Activated T-cell treated with anti-CD3 and anti-CD28 coated beads for 24 hours (primary cell): ENCODE results near the gene RETREG1.

ENCODE experiments used
- DNase-seq: peaks from one replicate; pipeline ENCODE4 v3.0.0-alpha.2; 2020; ENCODE audit warnings: low read depth

RETREG1 gene

GRCh38 chr5:16524286-16524685, 92.5 kb downstream of the RETREG1 start:
- no peak for DNase-seq

DNA sequence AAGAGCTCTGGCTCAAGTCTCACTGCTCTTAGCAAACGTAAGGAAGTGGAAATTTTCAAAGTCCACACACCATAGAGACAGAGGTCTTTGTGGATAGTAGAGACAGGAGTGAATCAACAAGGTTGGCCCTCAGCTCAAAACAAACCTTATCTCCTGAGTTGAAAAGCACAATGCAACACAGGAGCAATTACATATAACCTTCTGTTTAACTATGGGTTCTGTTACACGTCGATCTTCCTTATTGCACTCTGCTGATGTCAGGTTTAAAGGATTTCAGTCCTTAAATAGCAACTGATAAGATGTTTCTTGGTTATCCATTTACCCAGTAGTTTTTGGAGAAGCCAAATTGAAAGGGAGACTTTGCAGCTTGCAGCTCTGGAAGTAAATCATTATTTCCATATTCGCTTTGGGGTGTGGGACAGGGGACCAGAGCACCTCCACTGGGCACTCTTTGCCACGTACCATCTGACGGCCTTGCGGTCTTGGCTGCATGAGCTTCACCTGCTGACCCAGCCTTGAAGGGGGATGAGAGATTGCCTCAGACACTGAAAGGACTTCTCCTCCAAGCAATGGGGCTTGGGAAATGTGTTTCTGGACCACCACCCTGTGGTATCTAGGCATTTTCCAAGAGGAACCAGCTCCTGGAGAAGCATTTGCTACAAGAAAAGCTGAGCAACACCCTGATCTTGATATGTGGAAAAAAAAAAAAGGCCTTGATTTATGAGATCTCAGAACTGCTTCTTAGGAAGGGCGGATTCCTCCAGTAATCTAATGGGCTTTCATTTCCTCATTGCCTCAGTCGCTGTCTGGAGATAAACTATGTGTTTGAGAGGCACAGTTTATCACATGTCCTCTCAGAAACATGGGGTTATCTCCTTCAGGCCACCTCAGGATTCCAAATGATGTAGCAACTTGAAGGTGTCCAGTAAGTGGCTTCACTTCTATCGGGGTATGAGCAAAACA, 95.0 kb downstream of the RETREG1 start:
- no peak for DNase-seq

GRCh38 chr5:16520841-16521240, 96.0 kb downstream of the RETREG1 start:
- DNase-seq = no peak

GRCh38 chr5:16519435-16519834, 97.4 kb downstream of the RETREG1 start:
- no peak for DNase-seq

DNA sequence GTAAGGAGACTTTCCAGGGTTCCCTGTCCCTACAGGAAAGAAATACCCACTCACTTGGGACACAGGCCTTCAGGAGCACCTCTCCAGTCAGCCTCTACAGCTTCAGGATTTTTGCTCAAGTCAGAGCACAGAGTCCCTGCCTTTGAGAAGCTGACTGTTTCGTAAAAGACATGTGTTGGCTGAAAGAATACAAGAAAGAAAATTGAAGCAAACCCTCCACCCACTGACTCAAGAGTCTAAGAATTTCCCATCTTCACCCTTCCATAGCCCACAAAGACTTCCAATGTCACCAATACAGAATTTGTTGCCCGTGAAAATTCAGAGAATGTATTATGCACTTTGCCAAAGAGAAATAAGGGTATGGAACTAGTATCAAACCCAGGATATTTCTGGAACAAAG, 98.2 kb downstream of the RETREG1 start:
- no peak for DNase-seq

- DNase-seq = no peak
Observed at GRCh38 chr5:16515532-16515931, 101.3 kb downstream of the RETREG1 start.

- DNase-seq = no peak
Observed at GRCh38 chr5:16510098-16510497, 106.7 kb downstream of the RETREG1 start.

- no peak for DNase-seq
Observed at GRCh38 chr5:16508730-16509531, 107.9 kb downstream of the RETREG1 start.

DNA sequence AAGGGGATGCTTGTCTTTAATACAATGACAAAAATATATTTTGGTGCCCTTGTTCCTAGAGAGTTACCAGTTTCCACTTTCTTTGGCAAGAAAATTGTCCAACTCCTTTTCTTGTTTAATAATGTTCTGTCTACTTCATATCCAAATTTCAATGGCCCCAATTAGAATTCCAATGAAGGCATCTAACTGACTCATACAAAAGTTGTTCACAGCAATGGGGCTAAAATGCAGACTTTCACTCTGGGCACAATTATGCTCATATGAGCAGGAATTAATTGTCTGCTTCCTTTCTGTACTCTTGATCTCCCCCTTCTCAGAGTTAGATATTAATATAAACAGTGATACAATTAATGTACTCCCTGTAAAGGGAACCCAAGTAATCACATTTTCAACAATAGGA, 109.1 kb downstream of the RETREG1 start:
- no peak for DNase-seq

GRCh38 chr5:16505904-16506303, 110.9 kb downstream of the RETREG1 start:
- DNase-seq = no peak

- DNase-seq = no peak
Observed at GRCh38 chr5:16505140-16505891, 111.5 kb downstream of the RETREG1 start.

DNA sequence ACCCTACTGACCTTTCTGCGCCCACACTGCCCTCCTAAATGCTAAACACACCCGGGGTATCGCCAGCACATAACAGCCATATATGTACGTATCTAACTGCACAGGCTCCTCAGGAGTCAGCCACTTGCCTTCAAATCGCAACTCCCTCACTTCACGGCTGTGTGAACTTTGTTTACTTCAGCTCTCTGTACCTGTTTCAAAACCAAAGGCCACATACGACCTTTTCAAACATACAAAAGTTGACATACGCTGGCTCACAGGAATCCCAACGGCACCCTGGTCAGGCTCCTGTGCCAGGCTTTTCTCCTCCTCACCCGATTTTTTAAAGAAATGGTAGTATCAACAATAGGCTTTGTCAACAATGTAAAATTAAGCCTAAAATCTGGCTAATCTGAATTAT, 112.2 kb downstream of the RETREG1 start:
- no peak for DNase-seq

- no peak for DNase-seq
Observed at GRCh38 chr5:16502866-16503265, 113.9 kb downstream of the RETREG1 start.

DNA sequence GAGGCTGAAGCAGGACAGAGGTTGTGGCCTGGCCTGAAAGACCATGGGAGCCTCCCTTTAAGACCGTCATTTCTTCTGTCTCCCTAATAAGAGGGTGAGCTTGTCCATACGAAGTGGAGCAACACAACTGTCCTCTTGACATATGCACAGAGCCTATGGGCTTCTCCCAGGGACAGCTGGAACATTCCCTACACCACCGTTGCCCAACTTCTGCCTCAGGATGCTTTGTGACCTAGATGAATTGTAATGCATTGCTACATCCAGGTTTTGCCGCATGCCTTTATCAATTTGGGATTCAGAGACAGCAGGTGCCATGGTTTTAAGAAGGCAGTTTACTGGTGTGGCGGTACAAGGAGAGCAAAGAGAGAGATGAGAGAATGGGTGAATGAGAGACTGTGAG, 116.8 kb downstream of the RETREG1 start:
- no peak for DNase-seq

DNA sequence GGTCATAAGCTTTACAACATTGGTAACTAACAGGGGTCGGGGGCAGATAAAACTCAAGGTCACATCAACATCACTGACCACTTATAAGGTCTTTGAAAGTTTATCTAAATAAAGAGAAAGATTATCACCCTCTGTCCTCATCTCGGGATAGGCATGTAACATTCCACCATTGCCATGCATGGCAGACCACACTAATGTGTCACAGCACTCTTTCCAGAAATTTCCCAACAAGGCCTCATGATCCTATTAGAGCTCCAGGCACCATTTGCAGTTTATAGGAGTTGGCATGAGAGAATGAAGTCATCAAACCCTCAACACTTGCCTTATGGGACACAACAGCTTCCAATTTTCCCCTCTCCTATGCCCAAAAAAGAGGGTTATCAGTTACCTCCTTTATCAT, 119.3 kb downstream of the RETREG1 start:
- DNase-seq = no peak

DNA sequence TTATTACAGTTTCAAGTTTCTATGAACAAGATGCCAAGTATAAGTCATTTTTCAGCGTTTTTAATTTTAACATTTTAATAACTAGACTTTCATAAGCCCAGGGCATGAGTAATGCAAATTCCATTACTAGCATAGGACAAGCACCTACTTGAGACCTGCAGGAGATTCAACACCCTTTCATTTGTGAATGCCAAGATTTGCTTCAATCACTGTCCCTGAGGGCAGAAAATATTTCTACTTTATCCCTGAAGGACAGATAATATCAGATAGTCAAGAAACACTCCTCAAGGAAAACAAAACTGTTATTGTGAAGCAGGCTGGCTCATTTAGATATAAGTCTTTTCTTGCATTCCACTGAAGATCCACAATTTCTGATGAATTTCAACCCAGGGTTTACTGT, 123.5 kb downstream of the RETREG1 start:
- no peak for DNase-seq

DNA sequence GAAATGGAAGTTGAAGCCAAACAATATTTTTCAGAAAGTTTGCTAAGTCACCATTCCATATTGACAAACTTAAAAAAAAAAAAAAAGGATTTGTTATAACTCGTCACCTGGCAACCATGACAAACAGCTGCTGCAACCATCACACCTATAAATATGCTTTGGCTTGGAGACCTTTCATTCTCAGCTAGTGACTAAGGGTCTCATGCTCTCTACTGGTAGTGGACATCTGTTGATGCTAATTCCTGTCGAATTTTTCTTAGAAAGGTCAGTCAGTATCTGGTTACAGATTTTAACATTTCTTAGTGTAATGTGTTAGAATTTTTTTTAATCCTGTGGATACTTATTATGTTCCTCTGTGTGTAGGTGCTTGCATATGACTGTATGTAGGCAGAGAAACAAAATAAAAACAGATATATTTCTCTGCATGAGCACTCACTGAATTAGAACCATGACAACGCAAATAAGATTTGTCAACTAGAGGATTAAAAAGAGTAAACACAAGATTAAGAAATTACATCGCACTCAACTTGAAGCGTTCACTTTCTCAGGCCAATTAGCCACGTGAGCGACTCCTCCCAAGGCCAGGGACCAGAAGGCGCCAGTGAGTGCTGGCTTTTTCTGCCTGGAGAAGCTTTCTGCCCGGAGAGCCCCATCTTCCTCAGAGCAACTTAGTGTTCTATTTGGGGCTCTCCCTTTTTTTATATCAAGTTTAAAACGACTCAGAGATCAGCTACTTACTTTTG, 124.2 kb downstream of the RETREG1 start:
- DNase-seq = no peak

DNA sequence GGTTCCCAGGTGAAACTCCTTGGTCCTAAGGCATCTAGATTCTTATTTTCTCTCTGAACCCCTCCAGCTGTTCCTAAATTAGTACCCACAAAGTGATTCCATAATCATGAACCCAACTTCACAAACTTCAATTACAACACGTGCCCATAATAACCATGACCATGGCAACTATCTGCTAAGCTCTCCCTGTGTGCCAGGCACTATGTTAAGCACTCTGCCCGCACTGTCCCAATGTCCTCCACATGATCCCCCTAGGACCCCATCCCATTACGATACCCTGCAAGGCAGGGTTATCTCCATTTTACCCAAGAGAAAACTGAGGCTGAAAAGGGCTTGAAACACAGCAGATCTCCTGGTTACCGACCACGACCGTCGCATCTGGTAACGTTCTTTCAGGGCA, 125.9 kb downstream of the RETREG1 start:
- no peak for DNase-seq

GRCh38 chr5:16489322-16489791, 127.4 kb downstream of the RETREG1 start:
- no peak for DNase-seq

DNA sequence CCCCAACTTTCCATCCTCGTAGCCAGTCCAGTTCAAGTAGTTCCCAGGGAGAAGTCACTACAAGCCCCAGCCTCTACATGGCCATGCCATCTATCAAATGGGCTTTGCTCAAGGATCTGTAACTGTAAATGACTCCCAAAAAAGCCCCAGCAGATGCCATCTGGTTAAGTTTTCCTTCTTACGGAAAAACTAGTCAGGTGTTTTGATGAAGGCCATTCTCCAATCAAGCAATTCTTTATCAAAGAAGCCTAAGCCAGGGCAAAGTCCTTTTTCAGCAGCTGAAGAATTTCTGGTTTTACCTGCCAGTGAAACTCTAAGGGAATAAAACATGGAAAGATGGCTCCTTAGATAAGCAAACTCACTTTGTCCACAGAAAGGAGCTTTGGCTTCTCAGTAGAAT, 129.3 kb downstream of the RETREG1 start:
- no peak for DNase-seq

DNA sequence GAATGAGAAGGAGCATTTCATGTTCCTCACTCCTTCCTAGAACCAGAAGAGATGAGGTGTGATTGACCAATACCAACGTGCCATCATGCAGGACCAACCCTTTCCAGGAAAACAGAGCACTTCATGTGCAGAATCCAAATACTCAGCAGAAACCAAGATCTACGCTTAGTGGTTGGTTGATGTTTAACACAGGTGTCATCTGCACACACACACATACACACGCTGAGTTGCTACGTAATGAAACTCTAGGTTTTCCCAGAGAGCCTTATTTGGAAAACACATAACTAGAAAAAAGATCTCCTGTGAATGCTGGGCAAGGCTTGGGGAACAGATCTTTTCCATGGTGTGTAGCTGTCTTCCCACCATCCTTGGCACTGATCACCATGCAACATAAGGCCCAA, 130.1 kb downstream of the RETREG1 start:
- no peak for DNase-seq

- no peak for DNase-seq
Observed at GRCh38 chr5:16485656-16486055, 131.1 kb downstream of the RETREG1 start.
